ENCODE data around the gene PAQR4.

The PAQR4 gene

DNA sequence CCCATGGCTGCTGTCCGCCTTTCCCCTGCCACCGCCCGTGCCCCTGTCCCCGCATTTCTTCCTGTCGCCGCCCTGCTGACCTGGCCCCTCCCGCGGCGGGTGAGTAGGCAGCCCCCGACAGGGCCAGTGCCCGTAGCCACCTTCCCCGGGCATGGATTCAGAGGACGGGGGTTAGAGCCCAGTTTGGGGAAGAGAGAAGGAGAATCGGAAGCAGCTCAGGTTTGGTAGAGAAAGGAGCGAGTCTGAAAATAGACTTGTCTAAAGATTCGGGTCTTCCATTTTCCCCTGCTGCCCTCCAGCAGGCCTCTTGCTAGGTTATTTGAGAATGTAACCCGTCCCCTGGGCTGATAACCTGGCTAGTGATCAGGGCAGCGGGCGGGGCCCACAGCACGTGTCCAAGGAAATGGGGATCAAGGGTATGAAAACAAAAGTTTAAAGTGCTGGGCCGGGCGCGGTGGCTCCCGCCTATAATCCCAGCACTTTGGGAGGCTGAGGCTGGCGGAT lies 35.7 kb downstream of the PAQR4 start:
- no peak for DNase-seq (ENCODE audit: low read depth in 2 of 2)

DNA sequence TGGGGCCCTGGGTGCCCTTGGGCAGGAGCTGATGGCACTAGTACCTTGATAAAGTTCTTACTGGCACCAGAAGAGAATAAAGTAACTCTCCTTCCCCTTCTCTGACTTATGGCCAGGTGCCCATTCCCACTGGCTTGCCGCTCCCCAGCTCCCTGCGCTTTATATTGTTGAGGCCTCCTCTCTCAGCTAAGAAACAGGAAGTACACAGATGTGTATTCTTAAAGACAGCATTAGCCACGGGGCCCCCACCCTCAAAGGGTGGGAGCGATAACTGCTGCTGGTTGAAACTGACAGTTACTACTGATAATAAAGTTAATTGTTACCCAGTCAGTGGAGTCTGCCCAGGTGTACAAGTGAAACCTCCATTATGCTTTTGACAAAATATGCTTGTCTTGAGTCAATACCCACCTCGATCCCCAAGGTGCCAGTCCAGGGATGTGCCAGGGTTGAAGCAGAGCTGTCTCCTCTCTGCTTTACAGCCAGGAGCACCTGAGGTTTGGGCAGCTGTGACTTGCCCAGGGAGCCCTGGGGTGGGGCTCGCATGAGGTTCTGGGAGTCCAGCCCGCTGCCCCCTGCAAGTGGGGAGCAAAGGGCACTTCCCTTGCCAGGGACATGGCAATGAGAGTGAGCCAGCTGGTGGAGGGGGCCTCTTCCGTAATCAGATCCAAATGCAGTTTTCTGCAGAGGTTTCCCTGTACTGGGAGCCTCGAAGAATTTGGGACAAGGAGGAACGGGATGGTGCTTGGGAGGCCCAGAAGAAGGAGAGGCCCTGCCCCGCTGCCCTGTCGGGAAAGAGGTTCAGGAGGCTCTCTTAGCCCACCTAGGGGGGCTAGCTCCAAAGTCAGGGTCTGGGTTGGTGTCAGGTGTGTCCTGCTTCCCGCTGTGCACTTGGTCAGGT lies 38.2 kb downstream of the PAQR4 start:
- DNase-seq (ENCODE audit: low read depth in 2 of 2) = no peak

DNA sequence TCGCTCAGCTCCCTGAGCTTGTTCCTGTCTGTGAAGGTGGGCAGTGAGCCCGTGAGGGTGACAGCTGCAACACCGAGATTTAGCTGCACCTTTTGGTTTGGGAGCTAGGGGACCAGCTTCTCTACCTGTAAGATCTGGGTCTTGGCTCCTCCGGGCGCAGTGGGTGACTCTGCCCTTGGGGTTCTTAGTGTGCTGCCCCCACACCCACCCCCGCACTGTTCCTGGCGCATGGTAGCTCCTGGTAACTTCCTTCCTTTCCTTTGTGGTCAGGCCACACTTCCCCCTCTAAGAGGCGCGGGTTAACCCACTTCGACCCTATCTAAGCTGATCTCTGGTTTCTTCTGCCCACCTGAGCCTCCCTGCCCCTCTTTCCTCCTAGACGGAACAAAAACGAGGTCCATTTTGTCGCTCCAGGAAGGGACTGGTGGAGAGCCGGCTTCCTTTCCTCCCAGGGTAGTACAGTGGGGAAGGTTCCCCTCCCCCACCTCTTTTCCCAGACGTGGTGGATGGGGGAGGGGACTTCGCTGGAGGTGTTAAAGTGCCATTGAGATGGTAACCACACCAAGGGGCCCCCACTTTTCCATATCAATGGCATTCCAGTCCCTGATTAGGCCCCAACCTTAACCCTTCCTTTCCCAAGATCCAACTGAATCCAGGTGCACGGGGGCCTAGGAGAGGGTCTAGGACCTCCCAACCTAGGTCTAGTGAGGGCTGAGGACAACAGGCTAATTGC lies 39.0 kb downstream of the PAQR4 start:
- DNase-seq (ENCODE audit: low read depth in 2 of 2) = no peak

DNA sequence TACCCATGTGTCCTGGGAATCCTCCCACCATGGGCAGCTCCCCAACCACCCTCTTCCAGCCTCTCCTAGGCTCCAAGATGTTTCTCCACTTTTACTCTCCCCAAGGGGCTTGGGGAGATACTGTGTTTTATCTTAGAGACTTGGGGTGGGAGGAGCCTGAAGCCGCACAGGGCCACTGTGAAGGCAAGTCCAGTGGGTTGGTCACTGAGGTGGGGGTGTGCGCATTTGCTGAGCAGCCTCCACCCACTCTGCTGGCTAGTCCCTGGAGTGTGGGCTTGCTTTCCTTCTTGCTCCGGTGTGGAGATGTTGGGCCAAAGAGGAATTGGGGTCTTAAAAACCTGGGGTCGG lies 39.5 kb downstream of the PAQR4 start:
- no peak for DNase-seq (ENCODE audit: low read depth in 2 of 2)

DNA sequence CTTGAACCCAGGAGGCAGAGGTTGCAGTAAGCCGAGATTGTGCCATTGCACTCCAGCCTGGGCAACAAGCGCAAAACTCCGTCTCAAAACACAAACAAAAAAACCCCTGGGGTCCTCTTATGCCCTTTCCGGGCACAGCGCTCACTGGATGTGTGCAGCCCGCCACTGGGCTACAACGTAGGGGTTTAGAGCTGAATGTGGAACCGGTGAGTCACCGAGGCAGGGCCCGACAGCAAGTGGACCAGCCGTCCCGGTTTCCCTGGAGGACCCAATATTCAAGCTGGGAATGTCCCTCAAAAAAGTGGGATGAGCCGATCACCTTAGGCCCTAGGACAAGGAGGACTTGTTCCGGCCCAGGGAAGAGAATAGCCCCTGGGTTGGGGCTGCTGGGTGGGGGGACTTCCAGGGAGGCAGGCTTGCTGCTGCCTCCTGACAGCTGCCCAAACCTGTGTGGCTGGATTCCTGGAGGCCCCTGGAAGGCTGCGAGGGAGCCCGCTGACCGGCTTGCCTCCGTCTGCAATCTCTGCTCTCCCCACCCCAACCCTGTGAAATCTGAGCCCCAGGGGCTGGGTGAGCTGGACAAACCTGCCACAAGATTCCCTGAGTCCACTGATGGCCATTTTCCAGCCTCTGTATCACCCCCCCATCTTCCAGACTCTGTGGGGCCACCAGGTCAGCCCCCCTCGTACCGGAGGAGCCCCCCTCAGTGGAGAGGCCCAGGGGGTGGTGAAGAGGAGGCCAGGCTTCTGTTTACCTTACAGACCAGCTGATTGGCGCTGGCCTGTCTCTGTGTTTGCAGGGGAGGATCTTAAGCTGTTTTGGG lies 40.6 kb downstream of the PAQR4 start:
- DNase-seq (ENCODE audit: low read depth in 2 of 2) = no peak

DNA sequence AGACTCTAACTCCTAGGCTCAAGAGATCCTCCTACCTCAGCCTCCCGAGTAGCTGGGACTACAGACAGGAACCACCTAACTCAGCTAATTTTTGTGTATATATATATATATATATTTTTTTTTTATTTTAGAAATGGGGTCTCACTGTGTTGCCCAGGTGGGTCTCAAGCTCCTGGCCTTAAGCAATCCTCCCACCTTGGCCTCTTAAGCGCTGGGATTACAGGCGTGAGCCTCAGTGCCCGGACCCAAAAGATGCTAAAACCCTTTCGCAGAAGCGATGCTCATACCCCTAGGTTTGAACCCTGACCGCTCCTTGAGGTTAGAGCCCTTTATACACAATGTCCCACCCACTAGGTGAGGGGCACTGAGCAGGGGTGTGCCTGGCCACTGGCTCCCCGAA lies 41.4 kb downstream of the PAQR4 start:
- DNase-seq (ENCODE audit: low read depth in 2 of 2) = no peak

DNA sequence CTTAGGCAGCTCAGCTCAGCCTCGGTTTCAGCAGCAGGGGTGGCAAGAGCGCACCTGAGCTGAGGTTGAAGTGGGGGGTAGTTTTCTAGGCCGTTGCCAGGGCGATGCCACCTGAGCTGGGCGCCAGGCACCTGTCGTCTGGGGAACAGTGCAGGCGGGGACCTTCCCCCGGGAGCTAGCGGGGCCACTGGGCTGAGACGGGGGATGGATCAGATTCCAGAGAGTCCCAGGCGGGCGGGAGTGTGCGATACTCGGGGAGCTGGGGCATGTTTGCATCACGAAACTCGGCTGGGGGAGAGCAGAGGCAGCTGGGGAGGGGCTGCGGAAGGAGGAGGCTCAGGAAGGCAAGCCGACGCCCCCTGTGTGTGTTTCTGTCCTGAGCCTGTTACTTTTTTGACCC lies 43.1 kb downstream of the PAQR4 start:
- no peak for DNase-seq (ENCODE audit: low read depth in 2 of 2)

DNA sequence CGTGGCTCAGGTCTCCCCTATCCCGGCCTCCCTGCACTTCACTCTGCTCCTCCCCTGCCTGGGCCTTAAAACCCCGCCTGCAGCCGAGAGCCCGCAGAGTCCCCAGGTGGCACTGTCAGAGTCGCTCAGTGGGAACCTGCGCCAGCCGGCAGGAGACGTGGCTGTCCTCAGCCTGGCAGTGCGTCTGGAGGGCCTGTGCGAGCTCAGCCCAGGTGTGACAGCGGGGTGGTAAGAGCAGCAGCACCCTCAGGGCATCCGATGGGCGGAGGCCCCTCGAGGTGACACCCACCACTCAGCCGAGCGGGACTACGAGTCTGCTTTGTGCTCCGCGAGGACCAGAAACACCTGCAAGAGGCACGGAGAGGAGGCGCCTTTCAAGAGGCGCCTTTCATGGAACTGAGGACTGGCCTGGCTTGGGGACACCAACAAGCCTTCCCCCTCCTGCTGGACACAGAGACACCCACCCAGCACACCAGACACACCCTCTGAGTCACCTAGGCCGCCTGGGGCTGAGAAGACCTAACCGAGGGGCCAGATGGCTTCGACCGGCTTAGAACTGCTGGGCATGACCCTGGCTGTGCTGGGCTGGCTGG lies 43.8 kb downstream of the PAQR4 start, which contains the start of gene CLDN9:
Gene CLDN9, plus strand, starts transcription at position 96 of the 593 bp plus-strand sequence. Its CDS starts 440 bp downstream, at position 536.
- DNase-seq (ENCODE audit: low read depth in 2 of 2) = no peak

DNA sequence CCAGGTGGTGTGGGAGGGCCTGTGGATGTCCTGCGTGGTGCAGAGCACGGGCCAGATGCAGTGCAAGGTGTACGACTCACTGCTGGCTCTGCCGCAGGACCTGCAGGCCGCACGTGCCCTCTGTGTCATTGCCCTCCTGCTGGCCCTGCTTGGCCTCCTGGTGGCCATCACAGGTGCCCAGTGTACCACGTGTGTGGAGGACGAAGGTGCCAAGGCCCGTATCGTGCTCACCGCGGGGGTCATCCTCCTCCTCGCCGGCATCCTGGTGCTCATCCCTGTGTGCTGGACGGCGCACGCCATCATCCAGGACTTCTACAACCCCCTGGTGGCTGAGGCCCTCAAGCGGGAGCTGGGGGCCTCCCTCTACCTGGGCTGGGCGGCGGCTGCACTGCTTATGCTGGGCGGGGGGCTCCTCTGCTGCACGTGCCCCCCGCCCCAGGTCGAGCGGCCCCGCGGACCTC lies 44.4 kb downstream of the PAQR4 start:
- DNase-seq (ENCODE audit: low read depth in 2 of 2) = no peak

DNA sequence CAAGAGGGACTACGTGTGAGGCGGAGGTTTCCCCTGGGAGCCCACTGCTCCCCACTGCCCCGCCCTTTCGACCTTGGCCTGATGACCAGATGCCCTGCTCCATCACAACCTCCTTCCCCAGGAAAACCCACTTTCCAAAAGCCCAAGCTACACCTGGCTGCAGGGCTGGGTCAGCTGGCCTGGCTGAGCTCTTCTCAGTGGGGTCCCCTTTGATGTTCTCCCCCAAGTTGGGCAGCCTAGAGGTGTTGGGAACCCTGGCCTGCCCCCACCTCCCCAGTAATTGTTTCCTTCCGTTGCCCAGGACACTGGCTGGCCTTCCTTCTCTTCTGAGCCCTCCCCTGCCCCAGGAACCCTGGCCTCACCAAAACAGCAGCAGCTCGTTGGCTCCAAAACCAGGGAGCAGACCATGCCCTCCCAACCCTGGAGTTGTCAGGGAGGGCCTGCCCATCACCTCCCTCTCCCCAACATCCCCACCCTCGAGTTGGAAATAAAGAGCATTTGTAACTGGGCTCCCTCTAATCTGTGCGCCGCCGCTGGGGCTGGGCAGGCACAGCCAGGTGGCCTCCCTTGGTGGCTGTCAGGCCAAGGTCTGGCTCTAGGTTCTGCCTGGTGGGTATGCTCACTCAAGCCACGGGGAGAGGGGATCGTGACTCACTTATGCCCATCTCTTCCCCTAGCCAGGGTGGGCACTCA lies 45.0 kb downstream of the PAQR4 start:
- no peak for DNase-seq (ENCODE audit: low read depth in 2 of 2)

DNA sequence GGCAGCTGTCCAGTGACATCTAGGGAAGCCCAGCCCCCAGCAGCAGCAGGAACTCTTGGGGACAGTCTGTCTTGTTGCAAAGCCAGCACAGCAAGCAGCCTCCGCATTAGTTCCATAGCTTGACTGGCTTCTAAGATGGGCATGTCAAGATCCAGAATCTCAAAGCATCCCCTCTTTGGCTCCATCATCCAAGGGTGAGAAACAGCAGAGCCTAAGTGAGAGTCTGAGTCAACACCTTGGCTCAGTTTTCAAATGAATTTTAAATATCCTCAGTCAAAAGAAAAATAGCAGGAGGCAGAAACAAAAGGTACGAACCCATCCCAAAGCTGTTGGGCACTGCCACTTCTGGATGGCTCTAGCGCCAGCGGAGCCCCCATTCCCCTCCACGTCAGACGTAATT lies 45.8 kb downstream of the PAQR4 start:
- no peak for DNase-seq (ENCODE audit: low read depth in 2 of 2)

DNA sequence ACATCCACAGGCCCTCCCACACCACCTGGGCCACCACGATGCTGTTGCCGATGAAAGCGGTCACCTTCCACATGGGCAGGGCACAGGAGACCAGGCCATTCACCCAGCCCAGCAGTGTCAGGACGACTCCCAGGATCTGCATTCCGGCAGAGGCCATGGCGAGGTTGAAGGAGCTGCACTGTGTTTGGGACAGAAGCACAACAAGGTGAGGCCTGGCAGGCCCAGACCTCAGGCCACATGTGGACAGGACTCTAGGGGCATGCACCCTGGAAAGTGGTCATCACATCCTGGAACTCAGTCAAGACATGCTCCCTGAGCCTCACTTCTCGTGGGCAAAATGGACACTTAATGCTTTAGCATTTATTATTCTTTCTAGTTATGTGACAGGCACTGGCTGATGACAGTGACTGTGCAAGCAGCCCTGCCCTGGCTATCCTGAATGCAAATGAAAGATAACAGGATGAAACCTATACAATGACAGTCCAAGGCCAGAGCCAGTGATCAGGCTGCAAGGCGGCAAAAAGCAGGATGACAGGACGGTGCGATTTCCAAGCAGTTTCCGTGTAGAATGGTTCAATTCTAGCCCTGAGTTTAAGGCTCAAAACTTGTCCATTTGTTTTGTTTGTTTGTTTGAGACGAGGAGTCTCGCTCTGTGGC lies 46.8 kb downstream of the PAQR4 start:
- DNase-seq (ENCODE audit: low read depth in 2 of 2) = no peak

DNA sequence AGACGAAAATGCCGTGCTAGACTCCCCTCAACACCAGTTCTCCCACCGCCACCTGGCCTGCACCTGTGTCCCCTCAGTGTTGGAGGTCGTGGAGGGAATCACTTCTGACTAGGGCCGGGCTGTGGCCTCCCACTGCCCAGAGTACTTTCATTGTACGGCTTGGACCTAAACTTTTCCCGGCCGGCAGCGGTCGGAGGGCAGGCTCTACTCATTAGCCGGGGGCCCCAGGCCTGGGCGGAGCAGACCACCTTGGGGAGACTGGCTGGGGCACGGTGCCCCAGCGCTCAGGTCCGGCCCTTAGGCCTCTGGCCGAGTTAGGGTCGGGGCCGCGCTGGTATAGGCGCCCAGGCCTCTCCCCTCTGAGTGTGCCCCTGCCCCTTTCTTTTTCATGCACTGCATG lies 48.2 kb downstream of the PAQR4 start:
- DNase-seq (ENCODE audit: low read depth in 2 of 2) = no peak

DNA sequence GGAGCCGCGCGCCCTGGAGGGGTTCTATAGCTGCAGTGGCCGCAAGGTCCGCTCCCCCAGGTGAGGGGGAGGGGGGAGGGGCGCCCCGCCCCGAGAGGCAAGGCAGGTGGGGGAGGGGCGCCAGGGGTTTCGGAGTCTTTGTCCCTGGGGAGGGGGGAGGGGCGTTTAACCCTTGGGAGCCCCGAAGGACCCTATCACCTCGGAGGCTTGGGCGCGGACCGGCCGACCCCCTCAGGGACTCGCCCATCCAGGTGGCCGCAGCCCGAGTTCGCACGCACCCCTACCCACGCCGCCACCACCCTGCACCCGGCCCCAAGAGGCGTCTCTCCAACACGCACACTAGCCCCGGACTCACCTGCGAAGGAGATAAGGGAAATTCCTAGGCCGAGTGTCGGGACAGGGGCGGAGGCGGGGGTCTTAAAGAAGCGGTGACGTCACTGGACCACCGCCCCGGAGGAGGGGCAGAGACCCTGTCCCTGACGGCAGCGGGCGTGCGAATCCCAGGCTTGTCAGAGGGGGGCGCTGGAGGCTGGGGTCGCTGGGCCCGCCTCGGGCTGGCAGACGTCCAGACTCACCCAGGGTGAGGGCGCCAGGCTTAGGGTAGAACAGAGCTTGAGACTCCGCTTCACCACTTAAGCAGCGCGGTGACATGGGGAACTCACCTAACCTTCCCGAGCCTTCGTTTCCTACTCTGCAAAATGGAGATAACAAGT lies 48.8 kb downstream of the PAQR4 start, which contains the start of gene CLDN6:
Gene CLDN6, minus strand, starts transcription at position 390 of the 713 bp plus-strand sequence. CDS start 2,162 bp downstream, outside the sequence.
- DNase-seq (ENCODE audit: low read depth in 2 of 2) = no peak

DNA sequence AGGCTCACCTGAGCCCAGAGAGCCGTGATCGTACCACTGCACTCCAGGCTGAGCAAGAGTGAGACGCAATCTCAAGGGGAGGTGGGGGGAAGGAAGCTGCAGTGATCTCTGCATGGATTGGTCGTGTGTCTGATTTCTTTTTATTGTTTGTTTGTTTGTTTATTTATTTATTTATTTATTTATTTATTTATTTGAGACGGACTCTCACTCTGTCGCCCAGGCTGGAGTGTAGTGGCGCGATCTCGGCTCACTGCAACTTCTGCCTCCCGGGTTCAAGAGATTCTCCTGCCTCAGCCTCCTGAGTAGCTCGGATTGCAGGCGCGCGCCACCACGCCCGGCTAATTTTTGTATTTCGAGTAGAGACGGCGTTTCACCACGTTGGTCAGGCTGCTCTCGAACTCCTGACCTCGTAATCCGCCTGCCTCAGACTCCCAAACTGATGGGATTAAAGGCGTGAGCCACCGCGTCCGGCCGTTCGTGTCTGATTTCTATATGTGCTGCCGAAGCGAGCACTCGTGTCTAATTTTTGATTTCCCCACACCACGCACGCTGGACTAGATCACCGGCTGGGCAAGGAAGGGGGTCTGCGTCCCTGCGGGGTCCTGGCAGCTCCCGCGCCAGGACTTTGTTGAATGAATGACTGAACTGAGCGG lies 50.6 kb downstream of the PAQR4 start:
- DNase-seq (ENCODE audit: low read depth in 2 of 2) = no peak

DNA sequence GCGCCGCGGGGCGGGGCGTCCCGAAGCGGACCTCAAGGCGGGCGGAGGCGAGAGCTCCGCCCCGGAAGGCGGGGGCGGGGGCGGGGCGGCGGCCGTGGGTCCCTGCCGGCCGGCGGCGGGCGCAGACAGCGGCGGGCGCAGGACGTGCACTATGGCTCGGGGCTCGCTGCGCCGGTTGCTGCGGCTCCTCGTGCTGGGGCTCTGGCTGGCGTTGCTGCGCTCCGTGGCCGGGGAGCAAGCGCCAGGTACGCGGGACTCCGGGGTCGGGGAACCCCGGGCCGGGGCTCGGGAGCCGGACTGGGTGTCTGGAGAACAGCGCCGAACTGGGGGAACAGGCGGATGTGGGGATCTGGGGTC lies 51.1 kb downstream of the PAQR4 start, which contains the start of gene TNFRSF12A:
Gene TNFRSF12A, plus strand, starts transcription at position 122 of the 357 bp plus-strand sequence. Its CDS starts 30 bp downstream, at position 152.
- DNase-seq (ENCODE audit: low read depth in 2 of 2) = peak in 1 of 2 experiments; percentile 58

DNA sequence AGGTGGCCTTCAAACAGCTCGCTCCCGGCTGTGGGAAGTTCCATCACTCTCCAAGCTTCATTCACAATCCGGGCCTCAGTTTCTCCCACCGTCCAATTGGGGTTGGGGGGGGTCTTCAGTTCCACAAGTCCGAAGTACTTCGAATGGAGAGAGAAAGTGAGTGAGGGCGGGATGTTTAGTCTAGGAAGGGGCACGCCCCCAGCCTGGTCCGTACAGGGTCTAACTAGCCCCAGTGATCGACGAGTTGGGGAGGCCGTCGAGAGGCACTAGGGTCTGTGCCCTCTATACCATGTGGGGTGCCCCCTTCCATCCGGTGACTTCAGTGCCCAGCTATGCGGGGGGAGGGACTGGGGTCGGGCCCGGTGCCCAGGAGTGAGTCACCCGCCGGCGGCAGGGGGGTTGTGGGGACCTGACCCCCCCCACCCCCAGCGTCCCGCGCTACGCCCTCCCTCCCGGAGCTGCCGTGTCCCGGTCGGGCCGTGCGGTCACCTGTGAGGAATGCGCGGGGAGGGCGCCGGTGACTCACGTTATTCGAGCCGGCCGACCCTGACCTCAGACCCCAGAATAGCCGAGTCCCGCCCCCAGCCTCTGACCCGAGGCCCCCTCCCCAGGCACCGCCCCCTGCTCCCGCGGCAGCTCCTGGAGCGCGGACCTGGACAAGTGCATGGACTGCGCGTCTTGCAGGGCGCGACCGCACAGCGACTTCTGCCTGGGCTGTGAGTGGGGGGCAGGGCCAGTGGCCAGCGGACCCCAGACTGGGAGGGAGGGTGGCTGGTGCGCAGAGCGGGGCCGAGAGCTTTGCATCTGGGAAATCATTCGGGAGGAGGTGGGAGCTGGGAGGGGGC lies 51.7 kb downstream of the PAQR4 start:
- peak in 1 of 2 experiments; percentile 68 for DNase-seq (ENCODE audit: low read depth in 2 of 2)
